Stimulated activated CD4-positive, alpha-beta T cell treated with anti-CD3 and anti-CD28 coated beads, TNF-alpha, amount 100 ng/mL, for 24 hours (primary cell): ENCODE data around the gene ZDHHC6.
"Not testable (repeated sequence)": the region's sequence is repeated elsewhere in the genome, so short reads cannot be mapped to it uniquely, and the experiment has no call there.

Source experiments
- DNase-seq, 3 experiments: peaks; one replicate each; pipeline ENCODE4 v3.0.0-alpha.2; 2020; ENCODE audit warnings: low read depth in 3 of 3

Gene ZDHHC6, protein sequence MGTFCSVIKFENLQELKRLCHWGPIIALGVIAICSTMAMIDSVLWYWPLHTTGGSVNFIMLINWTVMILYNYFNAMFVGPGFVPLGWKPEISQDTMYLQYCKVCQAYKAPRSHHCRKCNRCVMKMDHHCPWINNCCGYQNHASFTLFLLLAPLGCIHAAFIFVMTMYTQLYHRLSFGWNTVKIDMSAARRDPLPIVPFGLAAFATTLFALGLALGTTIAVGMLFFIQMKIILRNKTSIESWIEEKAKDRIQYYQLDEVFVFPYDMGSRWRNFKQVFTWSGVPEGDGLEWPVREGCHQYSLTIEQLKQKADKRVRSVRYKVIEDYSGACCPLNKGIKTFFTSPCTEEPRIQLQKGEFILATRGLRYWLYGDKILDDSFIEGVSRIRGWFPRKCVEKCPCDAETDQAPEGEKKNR

DNA sequence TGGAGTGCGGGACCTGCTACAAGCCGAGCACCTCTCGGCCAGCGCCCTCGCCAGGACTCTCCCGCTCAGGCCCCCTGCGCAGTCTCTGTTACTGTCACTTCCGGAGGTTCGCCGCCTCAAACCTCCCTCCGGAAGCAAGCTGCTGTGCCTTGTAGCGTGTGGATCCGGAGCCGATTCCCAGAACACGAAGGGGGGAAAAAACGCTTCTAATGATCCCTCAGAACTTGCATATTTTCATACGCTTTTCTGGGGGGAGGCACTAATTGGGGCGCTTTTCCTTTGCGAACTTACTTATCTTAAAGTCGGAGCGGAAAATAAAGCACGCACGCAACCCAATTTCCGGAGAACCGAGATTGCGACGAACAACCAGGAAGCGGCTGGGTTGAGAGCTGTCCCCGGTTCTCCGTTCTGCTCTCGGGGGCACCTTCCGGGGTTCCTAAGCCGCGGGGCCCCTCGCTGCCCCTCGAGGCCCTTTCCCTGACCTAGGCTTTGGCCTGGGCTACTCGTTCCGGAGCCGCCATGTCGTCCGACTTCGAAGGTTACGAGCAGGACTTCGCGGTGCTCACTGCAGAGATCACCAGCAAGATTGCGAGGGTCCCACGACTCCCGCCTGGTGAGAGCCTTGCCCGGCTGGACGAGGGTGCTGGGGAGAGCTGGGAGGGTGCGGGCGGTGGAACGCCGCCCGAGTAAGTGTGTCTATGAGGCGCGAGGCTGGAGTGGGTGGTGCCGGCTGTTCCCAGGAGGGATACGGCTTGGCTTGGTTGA, at the start of gene ZDHHC6, which contains the start of gene VTI1A:
Gene ZDHHC6 (minus strand): TSS at position 60 of the 765 bp plus-strand sequence. CDS start 1,478 bp downstream, outside the sequence.
Gene VTI1A (plus strand): TSS at position 361 of the 765 bp plus-strand sequence. CDS start 159 bp downstream, at position 520.
- peak; percentile 73 to 78 (median 75) for DNase-seq

DNA sequence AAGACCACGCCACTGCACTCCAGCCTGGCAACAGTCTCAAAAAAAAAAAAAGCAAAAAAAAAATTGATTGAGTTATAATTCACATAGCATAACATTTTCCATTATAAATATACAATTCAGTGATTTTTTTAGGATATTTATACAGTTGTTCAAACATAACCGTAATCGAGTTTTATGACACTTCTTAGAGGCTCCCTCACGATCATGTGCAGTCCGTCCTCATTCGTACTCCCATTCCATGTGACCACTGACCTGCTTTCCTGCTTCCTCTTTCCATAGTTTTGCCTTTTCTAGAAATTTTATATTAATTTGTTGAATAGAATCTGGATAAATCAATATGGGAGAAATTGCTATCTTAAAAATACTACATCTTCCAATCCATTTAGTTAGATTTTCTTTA, 46.0 kb upstream of the ZDHHC6 start:
- no peak for DNase-seq

DNA sequence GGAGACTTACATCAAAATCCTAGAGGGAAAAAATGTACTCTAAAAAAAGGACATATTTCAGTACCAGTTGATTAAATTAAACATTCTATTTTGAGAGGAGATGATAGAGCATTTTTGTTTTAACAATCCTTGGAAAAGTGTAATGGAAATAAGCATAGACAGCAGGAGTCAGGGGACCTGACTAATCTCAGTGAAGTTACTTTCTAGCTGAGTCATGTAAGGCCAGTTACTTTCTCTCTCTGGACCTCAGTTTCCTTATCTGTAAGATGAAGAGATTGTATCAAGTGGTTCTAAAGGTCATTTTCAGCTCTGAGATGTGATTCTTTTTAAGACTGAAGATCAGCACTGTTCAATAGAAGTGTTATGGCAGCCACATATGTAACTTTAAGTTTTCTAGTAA, 44.4 kb upstream of the ZDHHC6 start:
- DNase-seq, result no peak

DNA sequence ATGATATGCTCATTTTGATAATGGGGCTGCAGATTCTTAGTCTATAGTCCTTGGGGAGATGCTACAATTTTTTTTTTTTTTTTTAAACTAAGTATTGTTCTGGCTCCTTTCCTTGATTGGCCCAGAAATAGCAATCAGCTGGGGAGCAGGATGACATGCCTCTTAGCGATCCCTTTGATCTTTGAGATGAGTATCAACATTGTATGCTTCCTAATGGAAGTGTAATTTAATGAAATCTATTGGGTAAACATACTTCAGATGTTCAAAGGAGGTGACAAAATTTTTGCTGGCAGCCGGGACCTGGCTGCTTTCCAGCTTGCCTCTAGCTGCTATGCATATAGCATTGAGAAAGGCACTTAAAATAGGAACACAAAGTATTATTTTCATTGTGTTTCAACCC, 43.8 kb upstream of the ZDHHC6 start:
- no peak for DNase-seq

DNA sequence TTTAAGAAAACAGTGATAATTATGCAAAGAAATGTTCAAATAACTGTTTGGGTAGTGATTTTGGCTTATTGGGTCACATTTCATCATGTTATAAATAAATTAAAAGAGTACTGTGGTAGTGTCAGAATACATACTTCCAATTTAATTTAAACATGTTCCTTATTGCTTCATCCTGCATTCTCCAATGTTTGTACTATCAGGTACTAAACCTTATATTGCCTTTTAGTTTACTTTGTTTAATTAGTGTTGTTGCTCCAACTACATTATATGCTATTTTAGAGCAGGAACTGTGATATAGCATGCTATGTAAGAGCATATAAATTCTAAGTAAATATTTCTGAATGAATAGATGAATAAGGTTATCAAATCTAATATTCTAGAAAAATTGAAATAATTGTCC, 41.2 kb upstream of the ZDHHC6 start:
- no peak for DNase-seq

DNA sequence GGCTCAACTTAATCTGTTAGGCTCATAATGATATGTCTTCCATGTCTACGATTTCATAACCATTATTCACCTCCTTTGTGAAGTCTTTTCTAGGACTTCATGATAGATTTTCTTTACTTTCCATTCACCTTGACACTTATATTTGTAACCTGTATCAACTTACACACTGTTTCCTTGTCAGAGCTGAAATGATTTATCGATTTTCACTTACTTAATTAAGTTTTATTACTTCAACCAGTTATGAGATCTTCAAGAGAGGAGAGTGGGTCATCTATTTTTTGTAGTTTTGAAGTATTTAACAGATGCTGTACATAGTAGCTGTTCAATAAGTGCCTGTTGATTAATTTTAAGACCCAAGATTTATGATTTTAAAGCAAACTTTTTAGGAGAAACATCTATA, 37.7 kb upstream of the ZDHHC6 start:
- no peak for DNase-seq

DNA sequence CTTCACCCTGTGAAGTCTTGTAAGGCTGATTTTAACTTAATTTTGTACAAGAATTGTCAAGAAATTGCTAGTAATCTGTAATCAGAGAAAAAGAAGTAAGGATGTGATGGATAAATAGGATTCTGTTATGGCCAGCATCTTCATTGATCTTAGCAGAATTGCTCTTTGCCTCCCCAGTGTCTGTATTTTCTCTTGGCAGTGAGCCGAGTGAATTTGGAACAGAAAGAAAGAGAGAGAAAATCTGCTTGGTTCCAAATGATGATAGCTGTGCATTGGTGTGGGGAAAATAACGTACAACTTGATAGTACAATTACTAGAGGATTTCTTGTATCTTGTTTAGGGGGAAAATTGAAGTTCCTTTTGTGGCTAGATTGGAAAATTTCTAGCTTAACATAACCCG, 34.9 kb upstream of the ZDHHC6 start:
- DNase-seq, result no peak

DNA sequence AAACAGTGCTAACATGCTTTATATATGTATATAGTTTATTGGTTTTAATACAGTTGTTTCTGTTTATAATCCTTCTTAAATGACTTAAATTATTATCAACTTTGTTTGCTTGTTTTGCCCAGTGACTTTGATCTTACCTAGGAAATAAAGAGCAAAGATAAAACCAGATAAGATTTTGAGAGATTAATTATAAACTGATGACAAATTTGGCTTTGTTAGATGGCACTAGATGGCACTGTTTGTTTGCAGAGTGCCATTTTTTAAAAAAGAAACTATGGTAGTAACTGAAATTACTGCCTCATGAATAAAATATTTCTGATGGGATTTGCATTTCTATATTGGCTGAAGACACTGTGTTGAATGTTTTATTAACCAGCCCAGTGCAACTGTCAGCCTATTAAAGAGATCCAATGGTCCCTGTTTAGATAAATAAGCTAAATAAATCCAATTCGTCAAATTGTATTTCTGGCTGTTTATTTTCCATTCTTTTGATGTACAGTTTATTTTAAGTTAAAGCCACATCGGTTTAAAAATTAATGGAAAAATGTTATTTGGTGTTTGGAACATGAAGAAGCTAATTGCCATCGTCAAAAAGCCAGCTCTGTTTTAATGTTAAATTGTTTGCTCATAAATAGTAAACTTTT, 29.0 kb upstream of the ZDHHC6 start:
- no peak for DNase-seq

DNA sequence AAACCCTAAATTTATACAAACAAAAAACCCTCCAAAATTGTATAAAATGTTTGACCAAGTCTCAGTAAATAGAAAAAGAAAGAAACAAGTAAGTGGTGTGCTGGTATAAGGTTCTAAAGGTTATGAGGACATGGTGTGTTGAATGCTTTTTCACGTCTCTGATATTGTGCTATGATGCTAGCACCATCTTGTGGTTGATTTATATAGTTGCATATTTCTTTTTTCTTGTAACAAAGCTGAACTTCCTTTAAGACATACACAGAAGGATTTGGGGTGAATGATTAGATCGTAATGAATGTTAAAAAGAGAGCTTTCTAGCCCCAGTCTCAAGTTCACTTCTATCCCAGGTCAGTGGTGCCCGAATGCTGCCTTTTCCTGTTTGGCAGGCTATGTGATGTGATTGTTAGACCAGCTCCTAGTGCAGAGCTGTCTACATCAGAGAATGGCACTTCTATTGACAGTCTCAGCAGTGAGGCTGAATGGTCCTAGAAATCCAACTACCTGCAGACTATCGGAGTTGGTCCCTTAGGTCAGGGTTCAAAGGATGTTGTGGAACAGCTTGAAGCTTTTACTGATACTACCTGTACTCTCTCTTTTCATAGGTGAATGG, 25.3 kb upstream of the ZDHHC6 start:
- no peak for DNase-seq

DNA sequence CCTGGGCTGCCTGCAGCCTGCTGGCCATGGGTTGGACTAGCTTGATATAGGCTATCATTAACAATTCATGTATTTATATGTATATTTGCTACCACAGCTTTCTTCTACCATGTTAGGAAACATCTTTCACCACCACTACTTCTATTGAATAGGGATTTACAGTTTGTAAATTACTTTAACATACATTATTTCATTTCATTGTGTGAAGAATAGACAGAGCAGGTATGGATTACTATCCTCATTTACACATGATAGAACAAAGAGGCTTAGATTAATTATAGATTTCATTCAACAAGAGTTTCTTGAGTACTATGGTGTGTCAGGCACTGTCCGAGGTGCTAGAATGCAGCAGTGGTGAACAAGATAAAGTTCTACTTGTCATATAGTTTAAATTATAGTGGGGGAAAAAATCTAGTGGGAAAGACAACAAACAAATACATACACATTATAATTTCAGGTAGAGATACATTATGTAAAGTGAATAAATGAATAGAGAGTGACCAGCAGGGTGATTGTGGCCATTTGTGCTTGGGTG, 20.9 kb upstream of the ZDHHC6 start:
- no peak for DNase-seq

DNA sequence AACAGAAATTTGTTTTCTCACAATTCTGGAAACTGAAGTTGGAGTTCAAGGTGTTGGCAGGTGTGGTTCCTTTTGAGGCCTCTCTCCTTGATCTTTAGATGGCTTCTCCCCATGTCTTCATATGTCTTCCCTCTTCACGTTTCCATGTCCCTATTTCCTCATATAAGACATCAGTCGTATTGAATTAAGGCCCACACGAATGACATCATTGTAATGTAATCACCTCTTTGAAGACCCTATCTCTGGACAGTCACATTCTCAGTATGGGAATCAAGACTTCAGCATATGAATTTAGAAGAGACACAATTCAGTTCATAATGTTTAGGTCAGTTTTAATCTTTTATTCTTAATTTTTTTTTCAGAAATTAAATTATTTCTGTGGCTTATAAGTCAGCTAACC, 20.1 kb upstream of the ZDHHC6 start:
- DNase-seq, result no peak

DNA sequence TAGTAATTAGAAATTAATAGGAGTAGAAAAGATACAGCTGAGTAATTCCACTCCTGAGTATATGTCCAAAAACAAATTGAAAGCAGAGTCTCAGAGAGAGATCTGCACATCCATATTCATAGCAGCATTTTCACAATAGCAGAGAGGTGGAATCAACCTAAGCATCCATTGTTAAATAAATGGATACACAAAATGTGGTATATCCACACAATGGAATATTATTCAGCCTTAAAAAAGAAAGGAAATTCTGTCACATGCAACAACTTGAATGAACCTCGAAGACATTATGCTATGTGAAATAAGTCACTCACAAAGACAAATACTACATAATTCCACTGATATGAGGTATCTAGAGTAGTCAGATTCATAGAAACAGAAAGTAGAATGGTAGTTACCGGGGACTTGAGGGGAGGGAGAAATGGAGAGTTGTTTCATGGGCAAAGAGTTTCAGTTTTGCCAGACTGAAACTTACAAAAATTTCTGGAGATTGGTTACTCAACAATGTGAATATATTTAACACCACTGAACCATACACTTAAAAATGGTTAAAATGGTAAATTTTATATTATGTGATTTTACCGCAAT, 18.7 kb upstream of the ZDHHC6 start:
- DNase-seq, result no peak

DNA sequence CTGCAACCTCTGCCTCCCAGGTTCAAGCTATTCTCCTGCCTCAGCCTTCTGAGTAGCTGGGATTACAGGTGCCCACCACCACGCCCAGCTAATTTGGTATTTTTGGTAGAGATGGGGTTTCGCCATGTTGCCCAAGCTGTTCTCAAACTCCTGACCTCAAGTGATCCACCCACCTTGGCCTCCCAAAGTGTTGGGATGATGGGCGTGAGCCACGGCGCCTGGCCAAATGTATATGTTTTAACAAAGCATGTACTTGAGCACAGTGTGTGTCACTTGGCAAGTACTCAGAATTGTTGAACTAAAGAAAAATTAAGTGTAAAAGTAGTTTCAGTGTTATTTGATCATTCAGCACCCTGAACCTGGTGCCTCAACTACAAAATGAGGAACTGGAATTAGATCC, 17.4 kb upstream of the ZDHHC6 start:
- DNase-seq, result not testable (repeated sequence)

DNA sequence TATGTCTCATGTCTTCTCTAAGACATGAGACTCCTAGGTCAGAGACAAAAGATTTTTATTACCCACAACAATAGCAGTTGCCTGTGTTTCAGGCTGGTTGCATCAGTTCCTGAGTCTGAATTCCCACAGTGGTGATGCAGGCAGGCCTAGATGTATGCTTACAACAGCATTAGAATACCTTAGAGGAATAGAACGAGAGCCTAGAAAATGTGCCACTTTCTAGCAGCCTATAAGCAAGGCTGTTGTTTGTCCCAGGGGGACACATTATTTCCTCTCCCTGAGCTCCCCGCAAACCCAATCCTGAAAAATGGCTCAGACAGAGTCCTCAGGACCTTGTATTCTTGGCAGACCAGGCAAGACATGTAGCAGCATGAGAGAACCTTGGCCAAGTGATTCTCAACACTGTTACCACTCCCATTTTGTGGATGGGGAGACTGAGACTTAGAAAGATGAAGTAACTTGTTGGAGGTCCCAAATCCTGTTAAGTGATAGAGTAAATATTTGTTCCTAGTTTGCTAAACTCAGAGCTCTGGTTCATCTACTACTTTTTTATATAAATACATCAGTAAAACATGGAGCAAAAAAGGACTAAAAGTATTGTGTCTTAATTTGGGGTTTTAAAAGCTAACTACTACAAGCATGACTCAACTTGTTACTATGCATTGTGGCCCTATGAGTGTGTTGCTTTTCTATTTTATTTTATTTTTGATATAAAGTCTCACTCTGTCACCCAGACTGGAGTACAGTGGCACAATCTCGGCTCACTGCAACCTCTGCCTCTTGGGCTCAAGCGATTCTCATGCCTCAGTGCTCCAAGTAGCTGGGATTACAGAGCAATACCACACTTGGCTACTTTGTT, 14.5 kb upstream of the ZDHHC6 start:
- peak in 2 of 3 experiments; percentile 17 to 18 for DNase-seq

DNA sequence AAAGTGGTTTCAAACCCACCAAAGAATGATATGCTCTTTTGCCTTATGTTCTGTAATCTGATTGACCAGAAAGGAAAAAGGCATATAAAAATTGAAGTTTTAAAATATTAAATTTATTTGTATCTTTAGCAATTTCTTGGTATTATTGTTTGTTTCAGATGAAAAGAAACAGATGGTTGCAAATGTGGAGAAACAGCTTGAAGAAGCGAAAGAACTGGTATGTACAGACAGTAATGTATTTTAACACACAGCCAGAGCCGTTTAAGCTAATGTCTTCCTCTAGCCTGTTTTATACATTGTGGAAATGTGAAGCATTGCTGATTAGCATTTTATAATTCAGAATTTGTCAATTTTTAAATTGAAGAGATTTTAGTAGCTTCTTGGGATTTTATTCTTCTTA, 13.7 kb upstream of the ZDHHC6 start:
- no peak for DNase-seq

DNA sequence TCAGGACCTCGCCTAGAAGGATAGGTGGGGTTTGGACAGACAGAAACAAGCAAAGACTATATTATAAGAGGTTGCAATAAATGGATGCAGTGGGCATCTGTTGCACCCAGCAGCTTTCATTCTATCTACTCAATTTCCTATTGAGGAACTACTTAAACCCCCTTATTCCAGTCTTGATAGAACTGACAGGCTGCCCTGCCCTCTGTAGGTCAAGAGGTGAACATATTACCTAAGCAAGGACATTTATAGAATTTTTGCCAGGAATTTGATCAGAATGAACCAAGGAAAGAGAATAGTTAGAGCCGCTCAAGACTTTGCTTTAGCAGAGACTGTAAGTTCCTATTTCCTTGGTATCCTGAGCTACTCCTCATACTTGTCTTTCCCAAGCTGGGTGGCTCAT, 9.8 kb upstream of the ZDHHC6 start:
- DNase-seq, result no peak

DNA sequence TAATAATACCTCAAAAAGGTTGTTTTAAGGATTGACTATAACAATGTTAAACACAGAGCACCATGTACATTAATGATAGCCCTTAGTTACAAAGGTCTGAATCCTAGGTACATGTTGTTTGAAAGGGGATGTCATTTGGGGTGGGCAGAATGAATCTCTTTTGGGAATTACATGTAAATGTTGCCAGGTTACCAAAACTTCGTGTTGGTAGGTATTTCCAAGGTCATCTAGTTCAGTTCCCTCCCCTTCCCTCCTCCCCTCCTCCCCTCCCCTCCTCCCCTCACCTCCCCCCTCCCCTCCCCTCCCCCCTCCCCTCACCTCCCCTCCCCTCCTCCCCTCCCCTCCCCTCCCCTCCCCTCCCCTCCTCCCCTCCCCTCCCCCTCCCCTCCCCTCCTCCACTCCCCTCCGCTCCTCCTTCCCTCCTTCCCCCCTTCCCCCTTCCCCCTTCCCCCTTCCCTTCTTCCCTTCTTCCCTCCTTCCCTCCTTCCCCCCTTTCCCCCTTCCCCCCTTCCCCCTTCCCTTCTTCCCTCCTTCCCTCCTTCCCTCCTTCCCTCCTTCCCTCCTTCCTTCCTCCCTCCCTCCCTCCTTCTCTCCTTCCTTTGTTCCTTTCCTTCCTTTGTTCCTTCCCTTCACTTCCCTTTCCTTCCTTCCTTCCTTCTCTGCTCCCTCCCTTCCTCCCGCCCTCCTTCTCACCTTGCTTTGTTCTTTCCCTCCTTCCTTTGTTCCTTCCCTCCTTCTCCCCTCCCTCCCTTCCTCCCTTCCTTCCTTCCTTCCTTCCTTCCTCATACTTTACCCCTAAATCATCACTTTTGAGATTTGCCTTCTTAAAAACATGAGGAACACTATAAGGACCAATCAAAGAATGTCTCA, 8.4 kb upstream of the ZDHHC6 start:
- no peak for DNase-seq

DNA sequence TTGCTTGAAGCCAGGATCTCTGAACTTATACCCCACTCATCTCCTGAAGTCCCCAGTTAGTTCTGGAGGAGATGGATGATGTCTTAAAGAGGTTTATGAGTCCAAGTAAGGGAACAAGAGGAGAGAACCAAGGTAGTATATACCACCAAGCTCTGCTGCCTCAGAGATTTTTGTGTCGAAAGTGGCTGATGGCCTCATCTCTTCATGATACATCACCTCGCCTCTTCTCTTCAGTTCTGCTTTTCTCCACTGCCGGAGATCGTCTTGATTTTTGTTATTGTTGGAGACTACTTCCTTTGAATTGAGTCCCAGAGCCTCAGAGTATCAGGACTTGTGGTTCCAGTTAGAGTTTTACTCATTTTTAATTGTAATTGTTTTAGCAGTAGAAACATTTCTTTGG, 2.2 kb upstream of the ZDHHC6 start:
- DNase-seq, result no peak

DNA sequence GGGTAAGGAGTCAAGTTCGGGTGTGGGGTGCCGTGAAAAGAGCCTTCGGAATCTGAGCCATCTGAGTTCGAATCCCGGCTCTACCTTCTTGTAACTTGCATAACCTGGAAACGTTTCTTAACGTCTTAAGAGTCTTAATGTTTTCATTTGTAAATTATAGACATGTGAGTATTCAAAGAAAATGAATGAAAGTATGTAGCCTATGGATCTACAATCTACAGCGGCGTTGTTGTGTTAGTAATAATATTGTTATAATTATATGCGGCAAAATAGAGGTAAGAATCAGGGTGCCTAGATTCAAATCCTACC, 860 bp upstream of the ZDHHC6 start:
- DNase-seq, result no peak
